ENCODE results near the gene CLMP.
"Not testable (repeated sequence)": the region's sequence is repeated elsewhere in the genome, so short reads cannot be mapped to it uniquely, and the experiment has no call there.

Gene CLMP

GRCh38 chr11:123098990-123099389, 96.1 kb downstream of the CLMP start:
- 83% methylated on average over 3 of the region's 3 CpGs for WGBS
- H3K4me1 ChIP-seq (ENCODE audit: insufficient read depth, low read length) = peaks cover 7% of the 10 kb centered on the region; the same call in 1 of the 2 replicates
- H3K9ac ChIP-seq (ENCODE audit: low read depth, low read length) = no peak overlapping the region
- no peak overlapping the region for H3K4me3 ChIP-seq (ENCODE audit: low read length)
- H3K9me3 ChIP-seq (ENCODE audit: insufficient read depth, low read depth, low read length) = no peaks in the 10 kb centered on the region
- no peak overlapping the region for H3K27ac ChIP-seq (ENCODE audit: low read depth, low read length)
- H3K36me3 ChIP-seq (ENCODE audit: insufficient read depth, low read length) = peaks cover 13% of the 10 kb centered on the region
- no peaks in the 10 kb centered on the region for H3K27me3 ChIP-seq (ENCODE audit: insufficient read depth, low read length)

DNA sequence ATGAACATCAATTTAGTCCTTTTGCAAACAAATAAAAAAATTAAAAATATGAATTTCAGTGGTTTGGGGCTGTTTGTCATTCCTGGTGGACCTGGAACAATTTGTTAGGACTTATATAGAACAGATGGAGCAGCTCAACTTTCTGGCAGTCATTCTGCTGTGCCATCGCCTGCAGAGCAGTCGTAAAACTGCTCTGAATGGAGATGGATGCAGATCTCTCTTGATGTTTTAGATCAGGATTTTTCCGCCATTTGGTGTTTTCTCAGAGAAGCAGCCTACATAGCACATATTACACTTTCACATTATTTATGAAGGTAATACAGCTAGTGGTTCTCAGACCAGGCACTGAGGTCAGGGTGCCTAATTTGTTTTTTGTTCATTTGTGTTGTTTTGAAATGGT, 101.3 kb downstream of the CLMP start:
- Histone ChIP-seq H3K27ac (ENCODE audit: low read depth, low read length) (no peak overlapping the region), H3K9ac (ENCODE audit: low read depth, low read length) (no peak overlapping the region), H3K36me3 (ENCODE audit: insufficient read depth, low read length) (peaks cover 13% of the 10 kb centered on the region), H3K9me3 (ENCODE audit: insufficient read depth, low read depth, low read length) (no peaks in the 10 kb centered on the region), H3K4me1 (ENCODE audit: insufficient read depth, low read length) (no peaks in the 10 kb centered on the region), H3K27me3 (ENCODE audit: insufficient read depth, low read length) (no peaks in the 10 kb centered on the region), H3K4me3 (ENCODE audit: low read length) (no peak overlapping the region)
- WGBS = 99% methylated on average over 3 of the region's 3 CpGs

DNA sequence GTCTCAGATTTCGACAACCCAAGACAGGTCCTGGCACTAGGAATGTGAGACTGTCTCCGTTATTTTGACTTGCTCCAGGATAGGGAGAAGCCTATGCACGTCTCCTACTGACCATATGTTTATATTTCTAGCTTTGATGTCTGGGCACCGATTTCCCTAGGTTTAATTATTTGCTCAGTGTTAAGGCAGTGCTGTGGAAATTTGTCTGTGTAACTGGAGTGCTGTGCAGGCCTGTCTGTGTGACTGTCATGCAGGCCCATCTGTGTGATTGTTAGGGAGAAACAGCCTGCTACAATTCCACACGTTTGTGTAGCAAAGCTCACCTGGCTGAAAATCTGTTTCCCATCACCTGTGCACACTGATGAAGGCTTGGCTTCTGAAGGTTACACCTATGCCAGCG, 103.5 kb downstream of the CLMP start:
- H3K27ac ChIP-seq (ENCODE audit: low read depth, low read length) = no peak overlapping the region
- no peak overlapping the region for H3K9ac ChIP-seq (ENCODE audit: low read depth, low read length)
- H3K4me3 ChIP-seq (ENCODE audit: low read length) = no peak overlapping the region
- H3K36me3 ChIP-seq (ENCODE audit: insufficient read depth, low read length) = peaks cover 8% of the 10 kb centered on the region
- 85% methylated on average over 6 of the region's 6 CpGs for WGBS
- H3K27me3 ChIP-seq (ENCODE audit: insufficient read depth, low read length) = no peaks in the 10 kb centered on the region
- no peaks in the 10 kb centered on the region for H3K4me1 ChIP-seq (ENCODE audit: insufficient read depth, low read length)
- no peaks in the 10 kb centered on the region for H3K9me3 ChIP-seq (ENCODE audit: insufficient read depth, low read depth, low read length)

GRCh38 chr11:123090168-123090567, 104.9 kb downstream of the CLMP start:
- H3K36me3 ChIP-seq (ENCODE audit: insufficient read depth, low read length); H3K4me3 ChIP-seq (ENCODE audit: low read length); H3K27ac ChIP-seq (ENCODE audit: low read depth, low read length); H3K27me3 ChIP-seq (ENCODE audit: insufficient read depth, low read length); H3K9me3 ChIP-seq (ENCODE audit: insufficient read depth, low read depth, low read length); H3K4me1 ChIP-seq (ENCODE audit: insufficient read depth, low read length); H3K9ac ChIP-seq (ENCODE audit: low read depth, low read length): not testable (repeated sequence)
- 93% methylated on average over 8 of the region's 8 CpGs for WGBS

DNA sequence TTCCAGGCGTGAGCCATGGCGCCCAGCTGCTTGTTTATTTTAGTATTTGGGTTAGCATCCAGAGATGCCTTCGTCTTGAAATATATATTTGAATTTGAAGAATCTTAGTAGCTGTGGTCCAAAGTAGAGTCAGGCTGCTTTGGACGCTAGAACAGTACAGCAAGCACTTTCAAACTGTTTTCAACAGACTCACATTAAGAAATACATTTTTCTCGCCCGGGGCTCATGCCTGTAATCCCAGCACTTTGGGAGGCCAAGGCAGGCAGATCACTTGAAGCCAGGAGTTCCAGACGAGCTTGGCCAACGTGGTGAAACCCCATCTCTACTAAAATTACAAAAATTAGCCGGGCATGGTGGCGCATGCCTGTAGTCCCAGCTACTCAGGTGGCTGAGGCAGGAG, 106.2 kb downstream of the CLMP start:
- not testable (repeated sequence) for H3K4me3 ChIP-seq (ENCODE audit: low read length); H3K27me3 ChIP-seq (ENCODE audit: insufficient read depth, low read length); H3K27ac ChIP-seq (ENCODE audit: low read depth, low read length); H3K4me1 ChIP-seq (ENCODE audit: insufficient read depth, low read length); H3K9ac ChIP-seq (ENCODE audit: low read depth, low read length); H3K9me3 ChIP-seq (ENCODE audit: insufficient read depth, low read depth, low read length)
- WGBS = 95% methylated on average over 10 of the region's 10 CpGs
- peaks cover 11% of the 10 kb centered on the region for H3K36me3 ChIP-seq (ENCODE audit: insufficient read depth, low read length)

DNA sequence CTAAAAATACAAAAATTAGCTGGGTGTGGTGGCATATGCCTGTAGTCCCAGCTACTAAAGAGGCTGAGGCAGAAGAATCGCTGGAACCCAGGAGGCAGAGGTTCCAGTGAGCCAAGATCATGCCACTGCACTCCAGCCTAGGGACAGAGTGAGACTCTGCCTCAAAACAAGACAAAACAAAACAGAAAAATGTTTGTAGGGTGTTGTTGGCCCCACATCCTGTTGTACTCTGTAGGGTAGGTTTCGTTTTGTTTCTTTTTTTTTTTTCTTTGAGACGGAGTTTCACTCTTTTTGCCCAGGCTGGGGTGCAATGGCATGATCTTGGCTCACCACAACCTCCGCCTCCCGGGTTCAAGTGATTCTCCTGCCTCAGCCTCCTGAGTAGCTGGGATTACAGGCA, 107.4 kb downstream of the CLMP start:
- H3K36me3 ChIP-seq (ENCODE audit: insufficient read depth, low read length) = peaks cover 21% of the 10 kb centered on the region
- H3K4me1 ChIP-seq (ENCODE audit: insufficient read depth, low read length); H3K4me3 ChIP-seq (ENCODE audit: low read length); H3K27ac ChIP-seq (ENCODE audit: low read depth, low read length); H3K27me3 ChIP-seq (ENCODE audit: insufficient read depth, low read length); H3K9me3 ChIP-seq (ENCODE audit: insufficient read depth, low read depth, low read length); H3K9ac ChIP-seq (ENCODE audit: low read depth, low read length): not testable (repeated sequence)
- WGBS = 93% methylated on average over 5 of the region's 5 CpGs

DNA sequence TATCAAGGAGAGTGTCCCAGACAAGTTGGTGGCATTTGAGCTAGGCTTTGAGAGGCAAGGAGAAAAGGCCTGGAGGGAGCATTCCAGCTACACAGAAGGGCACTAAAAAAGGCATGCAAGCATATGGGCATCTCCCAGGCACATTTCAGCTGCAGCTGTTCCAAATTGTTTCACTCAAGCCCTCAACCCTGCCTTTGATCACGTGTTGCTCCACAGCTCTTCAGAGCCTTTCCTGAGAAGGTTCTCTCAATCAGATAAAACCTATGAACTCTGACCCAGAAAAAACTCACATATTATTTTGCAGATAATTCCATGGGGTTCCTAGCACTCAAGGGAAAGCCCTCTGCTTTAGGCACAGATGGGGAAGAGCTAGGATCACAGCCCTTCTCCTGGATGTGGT, 108.7 kb downstream of the CLMP start:
- Histone ChIP-seq H3K9me3 (ENCODE audit: insufficient read depth, low read depth, low read length) (no peaks in the 10 kb centered on the region), H3K9ac (ENCODE audit: low read depth, low read length) (no peak overlapping the region), H3K27ac (ENCODE audit: low read depth, low read length) (no peak overlapping the region), H3K27me3 (ENCODE audit: insufficient read depth, low read length) (no peaks in the 10 kb centered on the region), H3K4me1 (ENCODE audit: insufficient read depth, low read length) (no peaks in the 10 kb centered on the region), H3K36me3 (ENCODE audit: insufficient read depth, low read length) (peaks cover 21% of the 10 kb centered on the region), H3K4me3 (ENCODE audit: low read length) (no peak overlapping the region)
- 86% methylated on average over 1 of the region's 1 CpG for WGBS

DNA sequence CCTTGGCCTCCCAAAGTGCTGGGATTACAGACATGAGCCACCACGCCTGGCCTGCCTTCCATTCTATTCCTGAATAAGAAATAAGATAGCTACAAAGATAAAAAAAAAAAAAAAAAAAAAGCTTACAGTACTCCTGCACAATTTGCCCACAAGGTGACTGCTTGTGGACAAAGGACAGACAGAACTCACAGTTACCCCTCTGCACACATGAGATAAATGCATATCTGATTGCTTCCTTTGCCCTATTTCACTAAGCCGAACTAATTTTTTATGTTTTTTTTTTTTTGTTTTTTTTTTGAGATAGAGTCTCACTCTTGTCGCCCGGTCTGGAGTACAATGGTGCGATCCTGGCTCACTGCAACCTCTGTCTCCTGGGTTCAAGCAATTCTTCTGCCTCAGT, 109.6 kb downstream of the CLMP start:
- 95% methylated on average over 5 of the region's 5 CpGs for WGBS
- Histone ChIP-seq H3K4me1 (ENCODE audit: insufficient read depth, low read length) (no peaks in the 10 kb centered on the region), H3K4me3 (ENCODE audit: low read length) (no peak overlapping the region), H3K9ac (ENCODE audit: low read depth, low read length) (no peak overlapping the region), H3K27me3 (ENCODE audit: insufficient read depth, low read length) (no peaks in the 10 kb centered on the region), H3K36me3 (ENCODE audit: insufficient read depth, low read length) (peaks cover 21% of the 10 kb centered on the region), H3K9me3 (ENCODE audit: insufficient read depth, low read depth, low read length) (no peaks in the 10 kb centered on the region), H3K27ac (ENCODE audit: low read depth, low read length) (no peak overlapping the region)

DNA sequence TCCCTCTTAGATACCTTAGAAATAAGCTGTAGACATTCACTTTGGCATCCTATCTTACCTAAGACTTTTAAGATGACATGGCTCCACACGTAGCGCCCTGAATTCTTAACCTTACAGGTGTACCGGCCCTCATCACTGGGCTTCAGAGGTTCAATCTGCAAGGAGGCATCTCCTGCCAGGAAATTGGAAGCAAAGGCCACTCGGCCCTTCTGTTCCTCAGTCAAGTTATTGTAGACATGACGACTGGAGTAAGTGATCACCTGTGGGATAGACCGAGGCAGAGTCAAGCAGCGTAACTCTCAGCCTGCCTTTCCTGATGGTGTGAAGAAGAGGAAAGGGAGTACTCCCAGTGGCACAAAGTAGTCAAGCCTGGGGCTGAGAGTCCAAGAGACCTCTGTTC, 110.6 kb downstream of the CLMP start:
- peaks cover 26% of the 10 kb centered on the region for H3K36me3 ChIP-seq (ENCODE audit: insufficient read depth, low read length)
- H3K27me3 ChIP-seq (ENCODE audit: insufficient read depth, low read length) = no peaks in the 10 kb centered on the region
- H3K9ac ChIP-seq (ENCODE audit: low read depth, low read length) = no peak overlapping the region
- H3K4me1 ChIP-seq (ENCODE audit: insufficient read depth, low read length) = no peaks in the 10 kb centered on the region
- no peaks in the 10 kb centered on the region for H3K9me3 ChIP-seq (ENCODE audit: insufficient read depth, low read depth, low read length)
- WGBS = 97% methylated on average over 7 of the region's 7 CpGs
- no peak overlapping the region for H3K27ac ChIP-seq (ENCODE audit: low read depth, low read length)
- no peak overlapping the region for H3K4me3 ChIP-seq (ENCODE audit: low read length)

GRCh38 chr11:123083623-123084029, 111.4 kb downstream of the CLMP start:
- Histone ChIP-seq H3K36me3 (ENCODE audit: insufficient read depth, low read length) (peaks cover 26% of the 10 kb centered on the region), H3K4me1 (ENCODE audit: insufficient read depth, low read length) (no peaks in the 10 kb centered on the region), H3K27ac (ENCODE audit: low read depth, low read length) (no peak overlapping the region), H3K27me3 (ENCODE audit: insufficient read depth, low read length) (no peaks in the 10 kb centered on the region), H3K9me3 (ENCODE audit: insufficient read depth, low read depth, low read length) (no peaks in the 10 kb centered on the region), H3K4me3 (ENCODE audit: low read length) (no peak overlapping the region), H3K9ac (ENCODE audit: low read depth, low read length) (no peak overlapping the region)
- WGBS = 76% methylated on average over 4 of the region's 4 CpGs

GRCh38 chr11:123082977-123083376, 112.1 kb downstream of the CLMP start:
- peaks cover 26% of the 10 kb centered on the region for H3K36me3 ChIP-seq (ENCODE audit: insufficient read depth, low read length)
- no peak overlapping the region for H3K4me3 ChIP-seq (ENCODE audit: low read length)
- no peak overlapping the region for H3K27ac ChIP-seq (ENCODE audit: low read depth, low read length)
- H3K27me3 ChIP-seq (ENCODE audit: insufficient read depth, low read length) = no peaks in the 10 kb centered on the region
- H3K9ac ChIP-seq (ENCODE audit: low read depth, low read length) = no peak overlapping the region
- WGBS = 97% methylated on average over 4 of the region's 4 CpGs
- no peaks in the 10 kb centered on the region for H3K4me1 ChIP-seq (ENCODE audit: insufficient read depth, low read length)
- no peaks in the 10 kb centered on the region for H3K9me3 ChIP-seq (ENCODE audit: insufficient read depth, low read depth, low read length)

DNA sequence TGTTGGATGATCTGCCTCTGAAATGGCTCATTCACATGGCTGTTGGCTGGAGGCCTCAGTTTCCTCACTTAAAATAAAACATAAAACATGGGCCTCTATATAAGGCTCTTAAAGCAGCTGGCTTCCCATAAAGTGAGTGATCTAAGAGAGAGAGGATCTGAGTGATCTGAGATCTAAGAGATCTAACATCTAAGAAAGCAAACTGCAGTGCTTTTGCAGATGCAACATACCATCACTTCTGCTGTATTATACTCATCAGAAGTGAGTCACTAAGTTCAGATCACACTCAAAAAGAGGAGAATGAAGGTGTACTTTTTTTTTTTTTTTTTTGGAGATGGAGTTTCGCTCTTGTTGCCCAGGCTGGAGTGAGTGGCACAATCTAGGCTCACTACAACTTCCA, 115.0 kb downstream of the CLMP start:
- WGBS = 86% methylated on average over 1 of the region's 1 CpG
- peaks cover 26% of the 10 kb centered on the region for H3K36me3 ChIP-seq (ENCODE audit: insufficient read depth, low read length)
- no peak overlapping the region for H3K9ac ChIP-seq (ENCODE audit: low read depth, low read length)
- H3K9me3 ChIP-seq (ENCODE audit: insufficient read depth, low read depth, low read length) = no peaks in the 10 kb centered on the region
- H3K4me3 ChIP-seq (ENCODE audit: low read length) = no peak overlapping the region
- H3K27ac ChIP-seq (ENCODE audit: low read depth, low read length) = no peak overlapping the region
- no peaks in the 10 kb centered on the region for H3K4me1 ChIP-seq (ENCODE audit: insufficient read depth, low read length)
- no peaks in the 10 kb centered on the region for H3K27me3 ChIP-seq (ENCODE audit: insufficient read depth, low read length)

Data from HUES64 (cell line).